A204.1 (cell line): ENCODE results near the gene H3-3A.

Experiments used
- FAIRE-seq: peaks from 2 replicates; lab custom pipeline; 2012; peaks lifted over from hg19 to GRCh38; lab: Jason Lieb, UNC

The H3-3A gene

GRCh38 chr1:226111098-226111882 is 48.8 kb downstream of the H3-3A start:
- FAIRE-seq: no peak

GRCh38 chr1:226111883-226112261 is 49.4 kb downstream of the H3-3A start:
- FAIRE-seq: no peak

- no peak for FAIRE-seq
Measured at GRCh38 chr1:226112626-226113025, 50.1 kb downstream of the H3-3A start.

- no peak for FAIRE-seq
Measured at GRCh38 chr1:226116673-226117072, 54.2 kb downstream of the H3-3A start.

GRCh38 chr1:226117330-226117729 is 54.8 kb downstream of the H3-3A start:
- FAIRE-seq: no peak

- FAIRE-seq: no peak
Measured at GRCh38 chr1:226118357-226118756, 55.8 kb downstream of the H3-3A start.

GRCh38 chr1:226119169-226119568 is 56.7 kb downstream of the H3-3A start:
- FAIRE-seq: no peak

- no peak for FAIRE-seq
Measured at GRCh38 chr1:226120398-226120797, 57.9 kb downstream of the H3-3A start.

- no peak for FAIRE-seq
Measured at GRCh38 chr1:226121049-226121586, 58.6 kb downstream of the H3-3A start.
